Urinary bladder (tissue), 4 donors: ENCODE results near the gene PLXNA2. TPM values are rescaled to one million over a fixed set of nuclear protein-coding genes. Genes with fewer than 3 reads are reported as not detected.

Source experiments
- DNase-seq: peaks from one replicate; pipeline ENCODE4 v3.0.0-alpha.2; 2015; ENCODE audit errors: extremely low spot score
- H3K27ac ChIP-seq: one replicate; pipeline ENCODE4 v1.5.1; 2013; ENCODE audit warnings: low read depth, mild to moderate bottlenecking, moderate library complexity
- H3K36me3 ChIP-seq: one replicate; pipeline ENCODE4 v1.6.1; 2013; ENCODE audit warnings: mild to moderate bottlenecking, moderate library complexity; ENCODE audit not compliant: insufficient read depth
- H3K4me1 ChIP-seq: one replicate; pipeline ENCODE4 v1.6.1; 2013; ENCODE audit warnings: mild to moderate bottlenecking, moderate library complexity; ENCODE audit not compliant: insufficient read depth
- H3K4me3 ChIP-seq: one replicate; pipeline ENCODE4 v1.5.1; 2013; ENCODE audit warnings: low read depth, low read length
- WGBS: extraction: QIAGEN DNeasy Blood & Tissue Kit; methylation state at CpG from one replicate; pipeline ENCODE4 v1.1.7; 2013; 5-methylcytosine and 5-hydroxymethylcytosine counted together
- polyA plus RNA-seq: library from polyadenylated mRNA; stranded (reverse); fragments of 200-250 nt; gene quantifications from one replicate; pipeline ENCODE4 v1.2.3, GENCODE V29; 2013
- total RNA-seq: library from RNA; depleted of rRNA; stranded (reverse); fragments of >200 nt; gene quantifications from one replicate; pipeline ENCODE4 v1.2.3, GENCODE V29; 2014
- donor health status: healthy with polysubstance abuse.
- donor health status: healthy.

PLXNA2 gene
- total and polyA plus RNA-seq, 2 donors: 15.1 to 20.0 TPM

- Histone ChIP-seq H3K4me3 (no peak overlapping the region), H3K4me1 (no peaks in the 10 kb centered on the region), H3K36me3 (no peaks in the 10 kb centered on the region), H3K27ac (no peak overlapping the region)
- no peak for DNase-seq
- WGBS: 87% methylated on average over 1 of the region's 1 CpG
Observed at GRCh38 chr1:208272713-208273112, 28.5 kb upstream of the PLXNA2 start.

DNA sequence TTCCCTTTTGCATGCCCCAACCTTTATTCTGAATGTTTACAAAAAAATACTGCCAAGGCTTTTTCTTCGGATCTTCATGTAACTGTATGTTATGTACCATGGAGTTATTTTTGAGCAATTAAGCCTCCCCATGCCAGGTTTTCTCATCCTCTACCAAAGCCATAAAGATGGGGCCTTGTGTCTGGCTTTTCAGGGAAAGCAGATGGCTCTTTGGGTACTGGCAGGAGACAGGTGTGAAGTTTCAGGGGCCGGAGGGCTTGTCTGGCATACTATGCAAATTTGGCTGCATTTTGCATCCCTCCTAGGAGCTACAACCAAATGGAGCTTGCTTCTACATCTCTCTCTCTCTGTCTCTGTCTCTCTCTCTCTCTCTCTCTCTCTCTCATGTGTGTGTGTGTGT, 28.1 kb upstream of the PLXNA2 start:
- H3K36me3 ChIP-seq: no peaks in the 10 kb centered on the region
- H3K4me3 ChIP-seq: no peak overlapping the region
- WGBS: 69% methylated on average over 2 of the region's 2 CpGs
- DNase-seq: no peak
- no peak overlapping the region for H3K27ac ChIP-seq
- no peaks in the 10 kb centered on the region for H3K4me1 ChIP-seq

DNA sequence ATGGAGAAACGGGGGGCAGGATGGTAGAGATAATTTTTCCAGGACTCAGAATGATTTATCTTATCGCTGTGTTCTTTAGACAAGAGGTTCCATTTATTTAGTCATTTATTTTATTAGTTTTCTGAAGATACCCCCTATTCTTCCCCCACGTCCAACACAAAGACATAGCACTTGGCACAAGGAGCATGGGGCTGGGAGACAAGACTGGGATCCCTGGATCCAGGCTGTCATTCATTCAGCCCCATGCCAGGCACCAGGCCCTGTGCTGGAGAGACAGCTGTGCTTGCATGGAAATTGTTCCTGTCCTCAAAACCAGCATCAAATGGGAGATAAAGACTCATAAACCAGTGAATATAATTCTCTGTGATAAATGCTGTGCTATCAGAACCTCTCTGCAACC, 27.1 kb upstream of the PLXNA2 start:
- 88% methylated on average over 3 of the region's 3 CpGs for WGBS
- no peaks in the 10 kb centered on the region for H3K4me1 ChIP-seq
- H3K36me3 ChIP-seq: no peaks in the 10 kb centered on the region
- no peak overlapping the region for H3K27ac ChIP-seq
- no peak for DNase-seq
- no peak overlapping the region for H3K4me3 ChIP-seq

- Histone ChIP-seq H3K4me1 (no peaks in the 10 kb centered on the region), H3K27ac (no peak overlapping the region), H3K36me3 (no peaks in the 10 kb centered on the region), H3K4me3 (no peak overlapping the region)
- whole genome bisulfite sequencing: 89% methylated on average over 2 of the region's 2 CpGs
- no peak for DNase-seq
Observed at GRCh38 chr1:208270651-208271141, 26.5 kb upstream of the PLXNA2 start.

DNA sequence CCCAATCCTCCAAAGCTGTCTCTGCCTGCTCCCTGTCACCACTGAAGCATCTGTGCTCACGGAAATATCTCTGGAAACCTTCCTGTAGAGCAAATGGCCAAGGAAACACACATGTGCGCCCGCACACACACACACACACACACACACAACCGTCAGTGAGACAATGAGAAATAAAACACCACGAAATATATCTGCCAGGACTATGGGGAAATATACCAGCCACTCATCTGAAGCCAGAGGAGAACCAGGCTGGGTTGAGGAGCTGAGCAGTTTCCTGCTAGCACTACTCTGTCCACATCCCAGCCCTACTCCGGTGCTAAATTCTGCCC, 25.1 kb upstream of the PLXNA2 start:
- 36% methylated on average over 6 of the region's 6 CpGs for WGBS
- no peak overlapping the region for H3K27ac ChIP-seq

DNA sequence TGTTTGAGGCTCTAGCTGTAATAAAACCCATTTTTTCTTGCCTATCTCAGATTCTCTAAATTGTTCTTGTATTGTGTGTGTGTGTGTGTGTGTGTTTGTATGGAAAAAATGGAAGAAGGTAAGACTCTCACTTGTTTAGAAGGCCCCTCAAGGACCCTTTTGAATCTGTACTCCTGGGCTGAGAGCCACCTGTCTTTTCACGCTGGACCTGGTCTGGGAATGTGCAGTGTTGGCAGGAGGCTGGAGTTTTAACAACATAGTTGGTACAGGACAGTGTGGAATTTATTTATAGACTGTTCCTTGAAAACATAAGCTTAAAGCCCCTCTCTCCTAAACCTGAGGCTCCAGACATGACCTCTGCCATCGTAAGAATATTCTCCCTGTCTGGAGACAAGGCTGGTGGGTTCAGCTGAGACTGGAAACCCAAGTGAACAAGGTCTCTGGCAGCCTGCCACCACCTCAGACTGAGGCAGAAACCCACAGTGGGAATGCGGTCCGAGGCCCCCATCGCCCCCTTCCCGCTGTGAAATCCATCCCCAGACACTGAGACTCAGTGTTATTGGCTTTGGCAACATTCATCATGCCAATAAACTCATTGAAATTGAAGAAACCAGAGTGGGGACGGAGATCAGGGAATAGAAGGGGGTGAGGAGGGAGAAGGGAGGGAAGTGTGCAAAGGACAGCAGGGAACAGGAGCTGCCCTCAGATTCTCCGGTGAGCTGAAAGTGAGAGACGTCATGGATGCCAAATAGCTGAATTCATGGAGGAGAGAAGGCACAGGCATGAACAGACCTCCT, 24.6 kb upstream of the PLXNA2 start:
- no peak for DNase-seq
- Histone ChIP-seq H3K4me3 (no peak overlapping the region), H3K4me1 (no peaks in the 10 kb centered on the region), H3K27ac (no peak overlapping the region), H3K36me3 (no peaks in the 10 kb centered on the region)
- whole genome bisulfite sequencing: 53% methylated on average over 9 of the region's 9 CpGs

More for the DNA sequence above, 25.1 kb upstream of the PLXNA2 start:
- no peaks in the 10 kb centered on the region for H3K4me1 ChIP-seq
- H3K36me3 ChIP-seq: no peaks in the 10 kb centered on the region
- H3K4me3 ChIP-seq: no peak overlapping the region
- no peak for DNase-seq

DNA sequence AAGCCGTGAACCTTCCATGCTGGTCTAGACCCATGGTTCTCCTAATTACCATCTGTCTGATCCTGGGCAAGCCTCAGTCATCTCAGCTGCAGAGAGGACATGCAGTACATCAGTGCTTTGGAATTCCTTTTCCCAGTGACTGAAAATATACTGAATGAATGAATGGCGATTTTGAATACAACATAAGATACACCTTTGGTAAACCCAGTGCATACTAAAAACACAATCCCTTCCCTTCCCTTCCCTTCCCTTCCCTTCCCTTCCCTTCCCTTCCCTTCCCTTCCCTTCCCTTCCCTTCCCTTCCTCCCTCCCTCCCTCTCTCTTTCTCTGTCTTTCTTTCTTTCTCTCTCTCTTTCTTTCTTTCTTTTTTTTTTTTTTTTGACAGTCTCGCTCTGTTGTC, 21.3 kb upstream of the PLXNA2 start:
- 94% methylated on average over 3 of the region's 3 CpGs for WGBS
- Histone ChIP-seq H3K4me3 (no peak overlapping the region), H3K36me3 (no peaks in the 10 kb centered on the region), H3K4me1 (no peaks in the 10 kb centered on the region), H3K27ac (no peak overlapping the region)
- DNase-seq: no peak

- no peak overlapping the region for H3K27ac ChIP-seq
- no peak for DNase-seq
- H3K4me3 ChIP-seq: no peak overlapping the region
- H3K36me3 ChIP-seq: no peaks in the 10 kb centered on the region
- 85% methylated on average over 2 of the region's 2 CpGs for WGBS
- H3K4me1 ChIP-seq: no peaks in the 10 kb centered on the region
Observed at GRCh38 chr1:208265122-208265469, 20.9 kb upstream of the PLXNA2 start.

DNA sequence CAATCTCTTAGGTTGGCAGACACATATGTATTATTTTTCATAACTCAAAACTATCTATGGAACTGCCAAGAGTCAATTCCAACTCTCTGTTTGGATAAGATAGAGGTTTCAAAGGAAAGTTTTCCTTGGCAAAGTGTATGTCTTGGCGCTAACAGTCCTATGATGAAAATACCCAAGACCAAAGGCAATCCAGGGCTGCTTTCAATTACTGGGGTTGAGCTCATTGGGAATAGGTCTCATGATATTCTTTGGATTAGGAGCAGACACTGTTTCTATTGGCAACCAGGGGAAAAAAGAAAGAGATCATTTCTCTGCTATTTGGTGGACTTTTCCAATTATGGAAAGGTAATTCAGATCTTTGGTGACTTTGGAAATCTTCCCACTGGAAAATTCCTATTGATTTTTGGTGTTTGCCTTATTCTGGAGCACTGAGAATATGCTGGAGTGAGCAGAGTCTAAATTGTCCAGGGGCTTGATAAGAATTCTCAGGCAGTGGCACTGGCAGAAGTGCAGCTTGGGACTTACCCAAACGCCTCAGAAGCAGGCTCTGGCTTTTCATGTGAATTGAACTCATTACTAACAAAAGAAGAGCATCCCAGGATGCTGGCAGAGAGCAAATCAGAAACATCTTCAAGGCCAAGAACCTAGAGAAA, 20.4 kb upstream of the PLXNA2 start:
- Histone ChIP-seq H3K4me3 (no peak overlapping the region), H3K27ac (no peak overlapping the region), H3K4me1 (no peaks in the 10 kb centered on the region), H3K36me3 (no peaks in the 10 kb centered on the region)
- no peak for DNase-seq
- 67% methylated on average over 2 of the region's 2 CpGs for WGBS

GRCh38 chr1:208261874-208262273, 17.7 kb upstream of the PLXNA2 start:
- H3K27ac ChIP-seq: no peak overlapping the region
- H3K36me3 ChIP-seq: no peaks in the 10 kb centered on the region
- no peaks in the 10 kb centered on the region for H3K4me1 ChIP-seq
- no peak for DNase-seq
- WGBS: 85% methylated on average over 4 of the region's 4 CpGs
- no peak overlapping the region for H3K4me3 ChIP-seq

GRCh38 chr1:208258277-208258676, 14.1 kb upstream of the PLXNA2 start:
- 88% methylated on average over 3 of the region's 3 CpGs for WGBS
- H3K4me3 ChIP-seq: no peak overlapping the region
- no peak overlapping the region for H3K27ac ChIP-seq
- no peak for DNase-seq
- H3K4me1 ChIP-seq: no peaks in the 10 kb centered on the region
- no peaks in the 10 kb centered on the region for H3K36me3 ChIP-seq

DNA sequence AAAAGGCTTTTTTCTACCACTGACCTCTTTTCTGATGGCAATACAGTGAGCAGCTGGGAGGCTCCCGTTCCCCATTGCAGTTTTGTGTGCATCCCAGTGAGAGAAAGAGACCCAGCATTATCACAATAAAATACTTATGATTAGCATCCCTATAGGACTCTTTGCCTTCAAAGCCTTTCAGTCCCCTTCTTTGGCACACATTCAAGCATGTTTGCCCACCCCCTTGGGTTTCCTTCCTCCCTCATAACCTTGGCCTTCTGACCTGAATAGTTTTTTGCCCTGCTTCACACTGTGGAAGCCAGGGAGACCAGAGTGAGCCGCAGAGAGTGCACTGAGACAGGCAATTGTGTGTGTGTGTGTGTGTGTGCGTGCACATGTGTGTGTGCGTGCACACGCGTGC, 13.2 kb upstream of the PLXNA2 start:
- no peak overlapping the region for H3K27ac ChIP-seq
- no peaks in the 10 kb centered on the region for H3K4me1 ChIP-seq
- no peak overlapping the region for H3K4me3 ChIP-seq
- WGBS: 85% methylated on average over 6 of the region's 6 CpGs
- DNase-seq: no peak
- H3K36me3 ChIP-seq: no peaks in the 10 kb centered on the region

- 87% methylated on average over 7 of the region's 7 CpGs for WGBS
- Histone ChIP-seq H3K4me3 (no peak overlapping the region), H3K27ac (no peak overlapping the region), H3K36me3 (no peaks in the 10 kb centered on the region), H3K4me1 (no peaks in the 10 kb centered on the region)
- DNase-seq: no peak
Observed at GRCh38 chr1:208256556-208256955, 12.4 kb upstream of the PLXNA2 start.

DNA sequence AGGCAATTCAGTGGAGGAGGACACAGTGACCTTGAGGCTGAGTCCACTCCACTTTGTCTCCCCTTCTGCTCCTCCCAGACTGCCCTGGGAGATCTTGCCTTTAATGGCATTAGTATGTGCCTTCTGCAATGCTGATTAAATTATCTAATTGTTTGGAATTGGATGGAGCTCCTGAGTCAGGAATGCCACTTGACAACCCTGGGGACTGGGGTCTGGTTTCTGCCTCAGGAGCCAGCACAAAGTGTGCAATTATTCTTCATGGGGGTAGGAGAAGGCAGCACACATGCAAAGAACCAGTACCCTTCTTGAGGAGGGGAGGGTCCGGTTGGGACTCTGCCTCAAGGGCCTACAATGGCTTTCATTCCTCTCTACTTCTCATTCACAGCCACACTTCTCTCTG, 11.9 kb upstream of the PLXNA2 start:
- no peak for DNase-seq
- no peak overlapping the region for H3K4me3 ChIP-seq
- no peaks in the 10 kb centered on the region for H3K36me3 ChIP-seq
- H3K27ac ChIP-seq: no peak overlapping the region
- H3K4me1 ChIP-seq: no peaks in the 10 kb centered on the region
- WGBS: 98% methylated on average over 1 of the region's 1 CpG
